Measurements from ENCODE around the gene CNTD1. TPM values are rescaled to one million over a fixed set of nuclear protein-coding genes. Genes with fewer than 3 reads are reported as not detected.

The CNTD1 gene
- total RNA-seq, 2 experiments from 2014 or later: not detected

DNA sequence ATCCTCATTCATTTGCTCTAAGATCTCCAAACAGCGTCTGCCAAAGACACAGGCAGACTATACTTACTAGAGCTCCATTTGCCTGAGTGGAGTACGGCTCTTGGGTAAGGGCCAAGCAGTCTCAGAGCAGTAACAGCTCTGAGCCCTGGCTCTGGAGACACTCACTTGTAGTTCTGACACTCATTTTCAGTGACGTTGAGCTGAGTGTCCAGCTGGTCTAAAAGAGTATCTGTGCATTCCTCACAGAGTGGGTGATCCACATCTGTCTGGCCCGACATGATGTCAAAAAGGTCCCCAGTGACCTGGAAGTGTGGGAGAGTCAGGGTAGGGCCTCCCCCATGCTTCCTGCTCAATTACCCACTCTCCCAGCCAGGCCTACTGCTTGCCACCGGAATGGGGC, 19.7 kb downstream of the CNTD1 start:
- POLR2A ChIA-PET: no interaction called here
- Mint-ChIP-seq H3K27ac (no peak overlapping the region), H3K36me3 (peaks cover 56% of the 10 kb centered on the region), H3K27me3 (no peaks in the 10 kb centered on the region), H3K4me3 (no peak overlapping the region), H3K9me3 (no peaks in the 10 kb centered on the region), H3K4me1 (ENCODE audit: low read depth) (peaks cover 16% of the 10 kb centered on the region)
- intact Hi-C loops (cut with micrococcal nuclease): no loop called here
- DNase-seq: no peak
- CTCF ChIA-PET: interaction anchor here (0.9 to 4.4 kb wide), 5 partner anchors 10 to 111 kb away, joined by 3 to 20 read pairs (median 4); partner anchors contain the start of genes CNTD1 and COA3

GRCh38 chr17:42819939-42820535, 21.4 kb downstream of the CNTD1 start:
- Mint-ChIP-seq H3K9me3 (no peaks in the 10 kb centered on the region), H3K27ac (no peak overlapping the region), H3K36me3 (peaks cover 50% of the 10 kb centered on the region), H3K4me1 (ENCODE audit: low read depth) (peaks cover 24% of the 10 kb centered on the region), H3K4me3 (no peak overlapping the region), H3K27me3 (no peaks in the 10 kb centered on the region)
- peak; percentile 79 for DNase-seq
- intact Hi-C loops (cut with micrococcal nuclease): loop anchor here (5.0 to 10.0 kb wide), 2 partner anchors 115 to 243 kb away; partner anchors contain the start of gene PSMC3IP
- CTCF ChIA-PET: interaction anchor here (0.5 to 4.4 kb wide), 22 partner anchors 9 to 242 kb away, joined by 3 to 20 read pairs (median 4); partner anchors contain the start of genes CNTD1, COA3, IFI35 and PSMC3IP
- POLR2A ChIA-PET: interaction anchor here (0.8 kb wide), 1 partner anchor 109 kb away, joined by 3 read pairs; no protein-coding TSS in a partner anchor

DNA sequence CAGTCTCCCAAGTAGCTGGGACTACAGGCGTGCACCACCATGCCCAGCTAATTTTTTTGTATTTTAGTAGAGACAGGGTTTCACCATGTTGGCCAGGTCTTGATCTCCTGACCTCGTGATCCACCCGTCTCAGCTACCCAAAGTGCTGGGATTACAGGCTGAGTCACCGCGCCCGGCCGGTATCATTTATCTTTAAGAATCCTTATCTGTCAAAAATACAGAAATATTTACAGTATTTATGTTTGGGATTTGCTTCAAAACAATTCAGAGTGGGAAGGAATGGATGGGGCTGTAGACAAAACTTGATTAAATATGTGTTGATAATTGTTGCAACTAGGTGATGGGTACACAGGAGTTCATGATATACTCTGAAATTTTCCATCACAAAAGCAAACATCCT, 22.5 kb downstream of the CNTD1 start:
- intact Hi-C loops (cut with micrococcal nuclease): loop anchor here (5.0 to 10.0 kb wide), 2 partner anchors 116 to 244 kb away; partner anchors contain the start of gene PSMC3IP
- POLR2A ChIA-PET: no interaction called here

GRCh38 chr17:42827472-42827871, 28.8 kb downstream of the CNTD1 start:
- no peaks in the 10 kb centered on the region for H3K27me3 Mint-ChIP-seq

More for the DNA sequence above, 22.5 kb downstream of the CNTD1 start:
- peaks cover 41% of the 10 kb centered on the region for H3K36me3 Mint-ChIP-seq
- H3K27me3 Mint-ChIP-seq: no peaks in the 10 kb centered on the region
- DNase-seq: no peak
- no peak overlapping the region for H3K4me3 Mint-ChIP-seq
- CTCF ChIA-PET: interaction anchor here (1.2 to 3.8 kb wide), 6 partner anchors 11 to 243 kb away, joined by 3 to 14 read pairs (median 4); partner anchors contain the start of genes IFI35 and PSMC3IP
- no peak overlapping the region for H3K27ac Mint-ChIP-seq
- H3K9me3 Mint-ChIP-seq: no peaks in the 10 kb centered on the region
- H3K4me1 Mint-ChIP-seq (ENCODE audit: low read depth): peaks cover 26% of the 10 kb centered on the region

DNA sequence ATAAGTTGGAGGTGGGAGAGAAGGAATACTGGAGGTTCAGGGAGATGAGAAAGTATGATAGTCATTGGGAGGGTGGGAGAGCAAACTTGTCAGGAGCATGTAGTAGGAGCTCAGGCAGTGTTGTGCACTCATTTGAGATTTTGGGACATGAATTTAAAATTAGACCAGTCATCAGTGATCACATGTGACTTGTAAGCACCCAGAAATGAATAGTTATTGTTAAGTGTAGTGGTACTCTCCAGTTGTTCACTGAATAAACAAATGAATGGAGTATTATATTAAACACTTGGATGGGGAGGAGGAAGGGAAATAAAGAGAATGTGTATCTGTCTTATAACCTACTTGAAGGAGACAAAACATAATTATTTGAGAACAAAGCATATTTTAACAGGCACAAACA, 32.3 kb downstream of the CNTD1 start:
- H3K36me3 Mint-ChIP-seq: peaks cover 3% of the 10 kb centered on the region
- CTCF ChIA-PET: interaction anchor here (1.0 kb wide), 1 partner anchor 253 kb away, joined by 3 read pairs; no protein-coding TSS in a partner anchor
- no peak for DNase-seq
- intact Hi-C loops (cut with micrococcal nuclease): loop anchor here (5.0 kb wide), 1 partner anchor 166 kb away; the partner anchor contains the start of gene RPL27
- H3K9me3 Mint-ChIP-seq: no peaks in the 10 kb centered on the region
- POLR2A ChIA-PET: no interaction called here
- no peak overlapping the region for H3K27ac Mint-ChIP-seq
- H3K4me3 Mint-ChIP-seq: no peak overlapping the region
- H3K27me3 Mint-ChIP-seq: no peaks in the 10 kb centered on the region
- H3K4me1 Mint-ChIP-seq (ENCODE audit: low read depth): peaks cover 24% of the 10 kb centered on the region

More at GRCh38 chr17:42827472-42827871, 28.8 kb downstream of the CNTD1 start:
- H3K9me3 Mint-ChIP-seq: no peaks in the 10 kb centered on the region
- intact Hi-C loops (cut with micrococcal nuclease): loop anchor here (10.0 kb wide), 1 partner anchor 123 kb away; no protein-coding TSS in a partner anchor
- DNase-seq: no peak
- H3K4me3 Mint-ChIP-seq: no peak overlapping the region
- H3K4me1 Mint-ChIP-seq (ENCODE audit: low read depth): peaks cover 22% of the 10 kb centered on the region
- POLR2A ChIA-PET: no interaction called here
- H3K36me3 Mint-ChIP-seq: peaks cover 5% of the 10 kb centered on the region
- H3K27ac Mint-ChIP-seq: no peak overlapping the region
- CTCF ChIA-PET: interaction anchor here (0.5 kb wide), 1 partner anchor 171 kb away, joined by 3 read pairs; the partner anchor contains the start of gene RPL27

GRCh38 chr17:42832213-42832933, 33.7 kb downstream of the CNTD1 start:
- DNase-seq: no peak
- Mint-ChIP-seq H3K9me3 (no peaks in the 10 kb centered on the region), H3K27me3 (no peaks in the 10 kb centered on the region), H3K4me1 (ENCODE audit: low read depth) (peaks cover 27% of the 10 kb centered on the region), H3K4me3 (peak overlapping the region; percentile 97), H3K27ac (peak overlapping the region; percentile 98), H3K36me3 (peaks cover 10% of the 10 kb centered on the region)
- intact Hi-C loops (cut with micrococcal nuclease): loop anchor here (2.0 to 5.0 kb wide), 2 partner anchors 165 to 338 kb away; partner anchors contain the start of genes NBR1 and RPL27
- POLR2A ChIA-PET: interaction anchor here (1.4 to 2.2 kb wide), 5 partner anchors 9 to 254 kb away, joined by 4 to 14 read pairs (median 6); partner anchors contain the start of genes BECN1, CNTD1, COA3 and RPL27
- CTCF ChIA-PET: interaction anchor here (0.8 to 4.4 kb wide), 7 partner anchors 8 to 652 kb away, joined by 3 to 47 read pairs (median 4); partner anchors contain the start of genes AOC2, BECN1, DHX8 and RETREG3

- intact Hi-C loops (cut with micrococcal nuclease): loop anchor here (1.0 to 5.0 kb wide), 3 partner anchors 9 to 338 kb away; partner anchors contain the start of genes BECN1, NBR1 and RPL27
- H3K36me3 Mint-ChIP-seq: peaks cover 16% of the 10 kb centered on the region
Measured at GRCh38 chr17:42832934-42833766, 34.5 kb downstream of the CNTD1 start, which contains the start of gene PSME3. Gene PSME3 (plus strand): TSS chr17:42833397. CDS start chr17:42833632, 235 bp downstream.

DNA sequence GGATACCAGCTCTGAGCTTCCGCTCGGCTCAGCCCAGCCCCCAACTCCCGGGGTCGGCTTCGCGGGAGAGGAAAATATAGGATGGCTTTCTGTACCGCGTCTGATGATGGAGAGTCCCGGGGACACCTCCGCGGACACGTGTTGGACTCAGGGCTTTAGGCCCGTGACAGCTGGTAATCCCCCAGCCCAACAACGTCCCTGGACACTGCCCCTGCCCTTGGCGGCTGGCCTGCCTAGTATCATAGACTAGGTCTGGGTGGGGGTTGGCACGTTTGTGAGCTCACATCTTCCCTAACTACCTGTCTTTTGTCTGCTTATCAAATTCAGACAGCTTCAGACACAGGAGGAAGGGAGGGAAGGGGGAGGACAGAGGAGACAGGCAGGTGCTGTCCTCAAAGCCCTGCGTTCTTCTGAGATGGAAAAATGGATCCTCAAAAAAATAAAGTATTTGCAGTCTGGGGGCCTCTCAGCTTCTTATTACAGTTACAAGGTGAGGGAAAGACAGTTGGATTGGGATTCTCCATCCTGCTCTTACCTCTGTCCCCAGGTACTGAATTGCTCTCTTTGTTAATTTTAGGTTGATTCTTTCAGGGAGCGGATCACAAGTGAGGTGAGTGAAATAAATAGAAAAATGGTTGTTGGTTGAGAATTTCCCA, 35.2 kb downstream of the CNTD1 start:
- H3K36me3 Mint-ChIP-seq: peaks cover 21% of the 10 kb centered on the region
- H3K27me3 Mint-ChIP-seq: no peaks in the 10 kb centered on the region
- intact Hi-C loops (cut with micrococcal nuclease): loop anchor here (1.0 to 5.0 kb wide), 3 partner anchors 10 to 337 kb away; partner anchors contain the start of genes BECN1, NBR1 and RPL27
- DNase-seq: no peak
- ChIA-PET POLR2A (interaction anchor here (0.6 to 2.2 kb wide), 8 partner anchors 9 to 256 kb away, joined by 3 to 14 read pairs (median 5); partner anchors contain the start of genes AOC2, BECN1, CNTD1 and COA3), CTCF (interaction anchor here (0.9 to 4.4 kb wide), 10 partner anchors 9 to 650 kb away, joined by 3 to 47 read pairs (median 4); partner anchors contain the start of genes AOC2, BECN1, DHX8 and RPL27)
- H3K4me3 Mint-ChIP-seq: peak overlapping the region; percentile 97
- peaks cover 30% of the 10 kb centered on the region for H3K4me1 Mint-ChIP-seq (ENCODE audit: low read depth)
- H3K9me3 Mint-ChIP-seq: no peaks in the 10 kb centered on the region
- peak overlapping the region; percentile 98 for H3K27ac Mint-ChIP-seq

More at GRCh38 chr17:42832934-42833766, 34.5 kb downstream of the CNTD1 start, which contains the start of gene PSME3:
- H3K27ac Mint-ChIP-seq: peak within 1 kb of the TSS; percentile 98
- DNase-seq: peak; percentile 93
- H3K4me1 Mint-ChIP-seq (ENCODE audit: low read depth): peaks cover 30% of the 10 kb centered on the region
- ChIA-PET CTCF (interaction anchor here (0.8 to 4.4 kb wide), 11 partner anchors 9 to 651 kb away, joined by 3 to 47 read pairs (median 4); partner anchors contain the start of genes AOC2, BECN1, DHX8 and RETREG3), POLR2A (interaction anchor here (0.7 to 2.2 kb wide), 7 partner anchors 9 to 255 kb away, joined by 3 to 14 read pairs (median 6); partner anchors contain the start of genes AOC2, BECN1, CNTD1 and COA3)
- H3K27me3 Mint-ChIP-seq: no peaks in the 10 kb centered on the region
- peak within 1 kb of the TSS; percentile 97 for H3K4me3 Mint-ChIP-seq
- no peaks in the 10 kb centered on the region for H3K9me3 Mint-ChIP-seq

DNA sequence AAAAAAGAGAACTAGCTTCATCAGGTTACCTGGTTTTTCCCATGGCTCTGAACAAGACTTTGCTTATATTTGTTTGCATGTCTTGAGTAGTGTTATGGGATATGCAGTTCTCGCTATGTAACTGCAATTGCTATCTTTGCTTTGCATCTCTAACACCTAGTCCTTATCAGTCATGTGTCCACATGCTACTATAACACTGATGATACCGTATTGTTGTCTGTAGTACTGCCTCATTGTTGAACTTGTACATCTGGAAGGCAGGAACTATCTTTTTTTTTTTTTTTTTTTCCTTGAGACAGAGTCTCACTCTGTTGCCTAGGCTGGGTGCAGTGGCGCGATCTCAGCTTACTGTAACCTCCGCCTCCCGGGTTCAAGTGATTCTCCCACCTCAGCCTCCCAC, 37.1 kb downstream of the CNTD1 start:
- Mint-ChIP-seq H3K36me3 (peaks cover 32% of the 10 kb centered on the region), H3K4me3 (no peak overlapping the region), H3K4me1 (ENCODE audit: low read depth) (peaks cover 30% of the 10 kb centered on the region), H3K27ac (no peak overlapping the region), H3K27me3 (no peaks in the 10 kb centered on the region), H3K9me3 (no peaks in the 10 kb centered on the region)
- CTCF ChIA-PET: interaction anchor here (1.0 to 4.4 kb wide), 3 partner anchors 9 to 15 kb away, joined by 3 to 47 read pairs (median 4); partner anchors contain the start of genes AOC2 and BECN1
- no peak for DNase-seq
- intact Hi-C loops (cut with micrococcal nuclease): no loop called here
- POLR2A ChIA-PET: interaction anchor here (0.8 to 1.5 kb wide), 3 partner anchors 10 to 162 kb away, joined by 4 to 7 read pairs (median 4); partner anchors contain the start of gene RPL27
